GM21717 (cell line): ENCODE measurements around the gene MAP4K3.
A peak's percentile ranks its signal among the peaks of the same experiment; 100 is the strongest.

Experiments
- ATAC-seq: cut with Tn5 transposase; IDR thresholded peaks from one replicate; pipeline ENCODE4 v1.9.1; 2021; ENCODE audit warnings: mild to moderate bottlenecking, moderate library complexity; ENCODE audit not compliant: unreplicated experiment

The MAP4K3 gene

DNA sequence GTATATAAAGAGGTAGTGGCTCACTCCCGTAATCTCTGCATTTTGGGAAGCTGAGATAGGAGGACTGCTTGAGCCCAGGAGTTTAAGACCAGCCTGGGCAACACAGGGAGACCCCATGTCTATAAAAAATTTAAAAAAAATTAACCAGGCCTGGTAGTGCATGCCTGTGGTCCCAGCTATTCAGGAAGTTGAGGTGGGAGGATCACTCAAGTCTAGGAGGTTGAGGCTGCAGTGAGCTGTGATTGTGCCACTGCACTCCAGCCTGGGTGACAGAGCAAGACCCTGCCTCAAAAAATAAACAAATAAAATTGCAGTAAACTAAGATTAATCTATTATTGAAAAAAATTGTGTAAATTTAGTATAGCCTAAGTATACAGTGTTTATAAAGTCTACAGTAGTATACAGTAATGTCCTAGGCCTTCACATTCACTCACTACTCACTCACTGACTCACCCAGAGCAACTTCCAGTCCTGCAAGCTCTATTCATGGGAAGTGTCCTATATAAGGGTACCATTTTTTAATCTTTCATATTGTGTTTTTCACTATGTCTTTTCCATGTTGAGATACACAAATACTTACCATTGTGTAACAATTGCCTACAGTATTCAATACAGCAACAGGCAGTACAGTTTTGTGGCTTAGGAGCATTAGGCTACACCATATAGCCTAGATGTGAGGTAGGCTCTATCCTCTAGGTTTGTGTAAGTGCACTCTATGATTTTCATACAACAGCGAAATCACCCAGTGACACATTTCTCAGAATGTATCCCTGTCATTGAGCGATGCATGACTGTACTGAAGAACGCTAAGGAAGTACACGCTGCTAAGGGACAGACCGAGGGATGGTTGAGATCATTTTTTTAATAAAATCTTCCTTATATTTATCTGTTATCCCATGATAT lies 10.4 kb upstream of the MAP4K3 start:
- no peak for ATAC-seq

DNA sequence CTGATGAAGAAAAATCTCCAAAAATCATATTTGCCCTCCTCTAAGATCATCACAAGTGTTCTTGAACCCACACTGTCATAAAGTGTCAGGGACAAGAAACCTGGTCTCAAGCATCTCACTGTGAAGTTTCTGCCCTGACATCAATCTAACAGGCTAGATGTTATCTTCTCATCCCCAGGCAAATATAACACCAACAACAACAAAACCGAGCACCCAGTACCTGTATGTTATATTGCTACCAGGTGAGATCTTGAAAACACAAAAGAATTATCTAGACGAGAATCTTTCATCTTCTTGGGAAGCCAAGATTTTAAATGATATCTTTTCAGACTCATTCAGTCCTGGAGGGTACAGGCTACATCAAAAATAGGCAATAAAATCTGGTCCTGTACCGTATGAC lies 8.8 kb upstream of the MAP4K3 start:
- no peak for ATAC-seq

DNA sequence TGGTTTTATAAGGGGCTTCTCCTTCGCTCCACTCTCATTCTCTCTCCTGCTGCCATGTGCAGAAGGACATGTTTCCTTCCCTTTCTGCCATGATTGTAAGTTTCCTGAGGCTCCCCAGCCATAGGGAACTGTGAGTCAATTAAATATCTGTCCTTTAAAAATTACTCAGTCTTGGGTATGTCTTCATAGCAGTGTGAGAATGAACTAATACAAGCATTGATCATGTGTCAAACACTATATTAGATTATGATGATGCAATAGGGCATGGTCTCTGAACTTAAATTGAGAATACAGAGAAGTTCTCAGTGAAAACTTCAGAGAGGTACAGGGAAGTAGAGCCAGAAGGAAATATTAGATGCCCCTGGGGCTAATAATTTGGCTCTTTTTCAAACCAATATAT lies 5.9 kb upstream of the MAP4K3 start:
- no peak for ATAC-seq

DNA sequence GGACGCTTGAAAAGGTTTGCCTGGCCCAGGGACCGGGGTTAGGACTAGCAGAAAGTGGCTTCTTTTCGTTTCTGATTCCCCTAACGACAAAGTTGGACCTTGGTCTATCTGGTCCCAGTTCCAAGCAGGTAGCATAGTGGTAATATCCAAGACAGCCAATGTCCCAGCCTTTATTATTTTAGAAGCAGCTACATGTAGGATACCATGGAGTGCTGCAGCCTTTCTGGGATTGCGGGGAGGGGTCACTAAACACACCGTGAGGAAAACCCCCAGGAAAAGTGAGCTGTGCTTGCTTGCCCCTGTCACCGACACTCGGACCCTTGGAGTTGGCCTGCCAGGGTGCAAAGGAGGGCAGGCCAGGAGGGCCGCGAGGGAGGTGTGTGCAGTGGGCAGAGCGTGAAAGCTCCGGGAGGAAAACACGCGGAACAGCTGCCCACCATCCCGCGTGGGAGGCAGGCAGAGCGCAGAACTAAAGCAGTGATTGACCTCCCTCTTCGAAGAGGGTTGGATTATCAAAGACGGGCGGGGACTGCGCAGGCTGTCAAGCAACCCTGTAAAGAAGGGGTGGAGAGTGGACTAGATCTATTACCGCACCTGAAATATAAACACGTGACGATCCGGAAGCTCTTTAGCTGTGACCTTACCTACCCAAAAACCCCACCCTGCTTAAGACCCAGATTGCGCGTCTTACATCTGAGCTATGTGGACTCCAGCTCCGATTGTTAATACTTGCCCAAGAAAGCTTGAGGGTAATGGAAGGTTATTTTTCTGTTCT lies 624 bp upstream of the MAP4K3 start:
- ATAC-seq = peak; percentile 61

- ATAC-seq = peak; percentile 4
Measured at GRCh38 chr2:39435741-39436591, 1.1 kb downstream of the MAP4K3 start.

DNA sequence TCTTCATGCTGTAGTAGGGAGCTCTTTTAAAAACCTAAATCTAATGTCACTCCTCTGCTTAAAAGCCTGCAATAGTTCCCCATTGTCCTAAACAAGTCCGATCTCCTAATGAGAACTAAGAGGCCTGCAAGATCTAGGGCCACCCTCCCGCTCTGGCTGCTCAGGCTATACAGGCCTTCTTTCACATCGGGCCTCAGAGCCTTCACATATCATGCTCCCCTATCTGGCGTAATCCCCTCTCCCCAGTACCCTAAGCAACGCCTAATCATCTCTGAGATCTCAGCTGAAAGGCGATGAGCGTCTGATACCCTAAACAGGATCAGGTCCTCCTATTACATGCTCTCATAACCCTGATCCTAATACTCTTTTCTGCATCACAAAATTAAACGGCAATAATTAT lies 1.9 kb downstream of the MAP4K3 start:
- ATAC-seq = no peak

DNA sequence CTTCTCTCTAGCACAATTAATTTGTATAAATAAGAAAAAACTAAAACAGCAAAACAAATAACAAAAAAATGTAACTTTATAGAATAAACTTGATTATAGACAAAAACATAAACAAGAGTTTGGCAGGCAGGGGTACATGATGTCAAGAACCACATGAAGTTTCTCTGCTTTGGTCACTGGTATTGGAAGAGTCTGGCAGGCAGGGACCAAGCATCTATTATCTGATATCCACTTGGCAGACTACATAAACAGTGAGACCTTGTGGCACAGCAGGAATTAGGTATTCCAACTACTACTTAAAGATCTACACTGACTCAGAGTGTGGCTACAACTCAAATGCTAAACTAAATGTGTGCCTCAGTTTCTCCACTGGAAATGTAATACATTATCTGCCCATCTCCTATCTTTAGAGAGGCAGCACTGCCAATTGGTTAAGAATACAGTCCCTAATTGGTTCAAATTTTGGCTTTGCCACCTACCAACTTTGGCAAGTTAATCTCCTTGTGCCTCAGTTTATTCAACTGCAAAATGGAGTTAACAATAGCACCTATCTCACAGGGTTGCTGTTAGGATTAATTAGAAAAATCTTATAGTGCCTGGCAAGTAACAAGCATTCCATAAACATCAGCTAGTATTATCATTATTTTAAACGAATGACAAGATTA lies 2.7 kb downstream of the MAP4K3 start:
- no peak for ATAC-seq

DNA sequence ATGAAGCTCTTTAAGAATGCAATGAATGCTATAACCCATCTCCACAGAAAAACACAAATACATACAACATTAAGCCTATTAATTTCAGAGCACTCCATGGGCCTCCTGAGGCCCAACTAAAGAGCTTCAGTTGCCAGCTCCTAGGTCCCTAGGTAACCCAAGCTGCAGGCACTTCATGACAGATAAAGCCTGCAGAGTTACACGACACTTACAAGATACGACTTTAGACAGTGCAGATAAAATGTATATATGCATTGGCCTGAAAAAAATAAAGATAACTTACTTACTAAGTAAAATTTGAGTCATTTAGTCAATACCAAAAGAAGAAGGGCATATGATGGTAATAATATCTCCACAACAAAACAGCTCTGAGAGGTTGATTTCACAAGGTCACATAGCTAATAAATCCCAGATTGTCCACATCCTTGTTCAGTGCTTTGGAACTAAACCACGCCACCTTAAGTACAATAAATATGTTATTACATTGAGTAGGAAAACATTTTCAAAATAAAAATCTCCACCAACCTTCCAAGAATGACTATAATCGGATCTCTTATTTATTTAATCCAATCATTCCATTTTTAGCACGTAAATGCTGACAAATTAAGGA lies 3.4 kb downstream of the MAP4K3 start:
- ATAC-seq = no peak

- ATAC-seq = no peak
Measured at GRCh38 chr2:39432701-39433100, 4.4 kb downstream of the MAP4K3 start.

DNA sequence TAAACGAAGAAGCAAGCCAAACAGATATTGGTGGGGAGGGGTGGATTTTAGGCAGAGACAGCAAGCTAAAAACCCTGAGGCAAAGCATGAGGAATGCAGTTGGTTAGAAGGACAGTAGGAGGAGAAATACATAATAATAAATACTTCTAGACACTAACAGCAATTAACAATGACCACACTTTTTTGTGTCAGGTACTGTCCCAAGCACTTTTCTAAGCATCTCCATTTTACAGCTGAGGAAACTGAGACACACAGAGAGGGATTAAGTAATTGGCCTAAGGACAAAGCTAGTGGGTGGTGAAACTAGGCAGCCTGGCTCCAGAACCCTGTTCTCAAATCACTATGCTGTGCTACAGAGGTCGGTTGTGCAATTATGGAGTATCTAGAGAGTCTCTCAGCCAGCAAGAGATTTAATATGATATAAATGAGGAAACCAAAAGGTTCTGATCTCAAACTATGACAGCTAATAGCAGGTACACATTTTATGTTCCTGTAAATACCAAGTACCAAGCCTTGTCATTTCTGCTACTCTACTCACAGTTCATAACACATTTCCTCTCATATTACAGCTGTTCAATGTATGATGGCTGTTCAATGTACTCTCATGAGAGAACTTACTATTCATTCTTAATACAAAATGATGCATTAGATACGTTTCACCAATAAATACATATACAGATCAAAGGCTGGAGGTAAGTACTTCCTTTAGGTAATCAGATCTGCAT lies 5.3 kb downstream of the MAP4K3 start:
- no peak for ATAC-seq

DNA sequence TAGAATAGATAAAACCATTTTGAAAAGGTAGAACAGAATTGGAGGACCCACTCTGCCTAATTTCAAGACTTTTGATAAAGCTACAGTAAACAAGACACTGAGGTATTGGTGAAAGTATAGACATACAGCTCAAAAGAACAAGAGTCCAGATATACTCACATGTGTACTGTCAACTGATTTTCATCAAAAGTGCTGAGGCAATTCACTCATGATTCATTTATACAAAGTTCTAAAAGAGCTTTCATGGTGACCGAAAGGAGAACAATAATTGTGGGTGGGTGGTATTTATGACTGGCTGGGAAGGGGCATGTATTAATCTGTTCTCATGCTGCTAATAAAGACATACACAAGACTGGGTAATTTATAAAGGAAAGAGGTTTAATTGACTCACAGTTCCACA lies 7.3 kb downstream of the MAP4K3 start:
- ATAC-seq = no peak

DNA sequence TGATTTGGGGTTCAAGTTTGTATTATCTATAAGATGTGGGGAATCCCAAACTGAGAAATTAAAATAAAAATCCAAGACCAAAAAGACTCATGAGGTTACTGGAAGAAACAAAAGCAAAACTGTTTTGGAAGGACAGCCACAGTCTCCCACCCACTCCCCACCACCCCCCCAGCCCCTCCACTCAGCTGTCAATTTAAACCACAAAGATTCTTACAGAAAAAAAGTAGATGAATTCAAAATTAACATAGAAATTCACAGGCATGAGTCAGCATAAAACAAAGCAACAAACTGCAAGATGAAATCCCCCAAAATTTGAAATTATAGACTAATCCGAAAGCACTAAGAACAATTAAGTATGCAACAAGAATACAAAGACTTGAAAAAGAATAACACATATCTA lies 12.1 kb downstream of the MAP4K3 start:
- ATAC-seq = no peak

- ATAC-seq = no peak
Measured at GRCh38 chr2:39422700-39423099, 14.4 kb downstream of the MAP4K3 start.

DNA sequence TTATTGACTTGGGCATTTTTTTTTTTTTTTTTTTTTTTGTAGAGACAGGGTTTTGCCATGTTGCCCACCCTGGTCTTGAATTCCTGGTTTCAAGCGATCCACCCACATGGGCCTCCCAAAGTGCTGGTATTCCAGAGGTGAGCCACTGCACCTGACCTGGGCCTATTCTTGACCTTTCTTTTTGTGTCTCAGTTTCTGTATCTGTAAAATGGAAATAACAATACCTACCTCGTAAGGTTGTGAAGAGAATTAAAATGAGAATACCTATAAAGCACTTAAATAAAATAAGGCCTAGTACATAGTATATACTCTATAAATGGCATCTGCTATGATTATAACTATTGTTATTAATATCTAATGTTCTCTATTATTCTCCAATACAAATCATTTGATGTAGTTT lies 15.7 kb downstream of the MAP4K3 start:
- ATAC-seq = no peak

DNA sequence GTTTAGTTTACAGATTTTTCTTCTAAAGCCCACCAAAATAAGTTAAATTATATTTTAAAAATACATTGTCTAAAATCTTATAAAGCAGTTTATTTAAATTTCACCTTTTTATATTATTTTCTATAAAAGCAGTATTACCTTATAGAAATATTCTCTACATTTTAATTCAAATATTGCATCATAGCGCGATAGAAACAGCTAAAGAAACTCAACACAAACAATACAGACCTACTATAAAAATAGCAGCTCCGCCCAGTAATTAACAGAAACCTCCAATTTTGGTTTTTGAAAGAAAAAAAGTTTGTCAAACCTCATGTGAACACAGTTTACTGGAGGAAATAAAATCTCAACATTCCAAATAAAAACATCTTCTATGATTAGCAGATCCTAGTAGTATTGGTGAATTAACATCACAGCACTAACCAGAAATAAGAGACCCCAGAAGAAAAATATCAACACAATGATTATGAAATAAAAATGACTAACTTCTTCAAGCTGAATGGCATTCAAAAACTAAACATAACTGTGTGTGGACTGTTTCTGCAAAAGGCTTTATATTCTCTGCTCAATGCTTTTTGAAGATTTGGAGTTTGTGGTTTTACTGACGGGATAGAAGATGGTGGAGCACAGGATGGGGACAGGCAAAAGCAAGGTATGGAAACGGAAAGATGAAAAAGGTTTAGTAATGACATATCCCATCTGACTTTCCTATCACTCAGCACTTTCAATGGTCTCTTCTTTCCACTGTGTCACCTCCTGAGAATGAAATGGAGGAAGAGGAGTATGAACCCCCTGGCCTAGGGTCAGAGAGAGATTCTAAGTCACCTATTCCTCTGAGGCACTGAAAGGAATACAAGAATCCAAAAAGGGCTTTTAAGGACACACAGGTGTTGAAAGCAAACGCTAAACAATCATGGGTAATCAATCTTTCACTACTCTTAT lies 17.5 kb downstream of the MAP4K3 start:
- ATAC-seq = no peak

DNA sequence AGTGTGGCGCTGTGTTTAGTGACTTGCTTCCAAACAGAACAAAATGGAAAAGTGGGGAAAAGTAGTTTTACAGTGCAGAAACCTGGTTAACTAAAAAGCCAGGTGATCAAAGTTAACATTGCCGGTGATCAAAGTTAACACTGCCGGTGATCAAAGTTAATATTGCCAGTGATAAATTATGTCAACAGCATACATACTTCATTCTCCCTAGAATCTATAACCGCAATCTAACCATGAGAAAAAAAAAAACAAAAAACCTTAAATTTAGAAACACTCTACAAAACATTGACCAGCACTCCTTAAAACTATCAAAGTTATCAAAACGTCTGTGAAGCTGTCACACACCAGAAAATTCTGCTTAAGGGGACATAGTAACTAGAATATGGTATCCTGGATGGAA lies 18.6 kb downstream of the MAP4K3 start:
- ATAC-seq = no peak

GRCh38 chr2:39416140-39416539 lies 20.9 kb downstream of the MAP4K3 start:
- ATAC-seq = no peak

DNA sequence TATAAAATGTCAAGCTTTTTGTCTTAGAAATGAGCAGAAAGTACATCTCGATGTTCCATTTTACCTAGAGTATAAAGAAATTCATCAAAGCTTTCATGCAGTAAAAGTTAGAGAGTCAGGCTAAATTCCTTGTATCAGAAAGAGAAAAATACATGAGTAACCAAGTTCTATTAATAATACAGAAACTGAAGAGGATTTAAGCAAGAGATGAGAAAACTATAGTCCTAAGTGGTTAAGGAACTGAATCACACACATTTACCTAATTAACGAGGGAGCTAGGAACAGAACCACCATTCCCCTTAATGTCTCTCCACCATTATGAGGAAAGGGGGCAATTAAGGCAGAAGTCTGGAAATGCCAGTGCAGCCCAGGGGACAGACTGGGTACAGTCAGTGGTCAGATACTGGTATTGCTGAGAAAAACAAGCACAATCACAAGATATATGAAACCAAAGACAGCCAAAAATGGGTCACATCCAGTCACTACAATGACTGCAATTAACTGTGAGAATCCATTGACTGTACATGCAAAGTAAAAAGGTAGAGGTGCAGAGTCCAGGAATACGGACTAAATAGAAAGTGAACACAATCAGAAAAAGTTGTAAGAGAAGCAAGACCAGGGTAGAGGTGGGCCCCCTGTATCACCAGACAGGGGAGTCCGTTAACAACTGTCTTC lies 23.9 kb downstream of the MAP4K3 start:
- no peak for ATAC-seq
